GM12891 (cell line): ENCODE measurements around the gene RNF208.

Experiments used
- DNase-seq: peaks from one replicate; pipeline ENCODE4 v3.0.0; 2011; ENCODE audit warnings: low spot score; ENCODE audit not compliant: insufficient read length
- FAIRE-seq: peaks from 2 replicates; lab custom pipeline; 2011; peaks lifted over from hg19 to GRCh38; lab: Jason Lieb, UNC
- PAX5 ChIP-seq: IDR thresholded peaks from 2 replicates; pipeline ENCODE4 v1.6.1; 2011; ENCODE audit warnings: low read length, moderate library complexity, mild to moderate bottlenecking; ENCODE audit not compliant: insufficient read depth, severe bottlenecking
- POLR2A ChIP-seq: IDR thresholded peaks from 2 replicates; pipeline ENCODE4 v1.6.1; 2011; ENCODE audit warnings: low read depth, low read length, control low read depth
- POLR2AphosphoS5 ChIP-seq: IDR thresholded peaks from 2 replicates; pipeline ENCODE4 v1.6.1; 2011; ENCODE audit warnings: low read depth, low read length, control low read depth
- POU2F2 ChIP-seq: IDR thresholded peaks from 2 replicates; pipeline ENCODE4 v1.6.1; 2011; ENCODE audit warnings: low read depth, mild to moderate bottlenecking, control low read depth, low read length, moderate library complexity
- SPI1 ChIP-seq: IDR thresholded peaks from 2 replicates; pipeline ENCODE4 v1.6.1; 2011; ENCODE audit warnings: low read depth, low read length, control low read depth
- TAF1 ChIP-seq: IDR thresholded peaks from 2 replicates; pipeline ENCODE4 v1.6.1; 2011; ENCODE audit warnings: low read depth, low read length, control low read depth

Gene RNF208

DNA sequence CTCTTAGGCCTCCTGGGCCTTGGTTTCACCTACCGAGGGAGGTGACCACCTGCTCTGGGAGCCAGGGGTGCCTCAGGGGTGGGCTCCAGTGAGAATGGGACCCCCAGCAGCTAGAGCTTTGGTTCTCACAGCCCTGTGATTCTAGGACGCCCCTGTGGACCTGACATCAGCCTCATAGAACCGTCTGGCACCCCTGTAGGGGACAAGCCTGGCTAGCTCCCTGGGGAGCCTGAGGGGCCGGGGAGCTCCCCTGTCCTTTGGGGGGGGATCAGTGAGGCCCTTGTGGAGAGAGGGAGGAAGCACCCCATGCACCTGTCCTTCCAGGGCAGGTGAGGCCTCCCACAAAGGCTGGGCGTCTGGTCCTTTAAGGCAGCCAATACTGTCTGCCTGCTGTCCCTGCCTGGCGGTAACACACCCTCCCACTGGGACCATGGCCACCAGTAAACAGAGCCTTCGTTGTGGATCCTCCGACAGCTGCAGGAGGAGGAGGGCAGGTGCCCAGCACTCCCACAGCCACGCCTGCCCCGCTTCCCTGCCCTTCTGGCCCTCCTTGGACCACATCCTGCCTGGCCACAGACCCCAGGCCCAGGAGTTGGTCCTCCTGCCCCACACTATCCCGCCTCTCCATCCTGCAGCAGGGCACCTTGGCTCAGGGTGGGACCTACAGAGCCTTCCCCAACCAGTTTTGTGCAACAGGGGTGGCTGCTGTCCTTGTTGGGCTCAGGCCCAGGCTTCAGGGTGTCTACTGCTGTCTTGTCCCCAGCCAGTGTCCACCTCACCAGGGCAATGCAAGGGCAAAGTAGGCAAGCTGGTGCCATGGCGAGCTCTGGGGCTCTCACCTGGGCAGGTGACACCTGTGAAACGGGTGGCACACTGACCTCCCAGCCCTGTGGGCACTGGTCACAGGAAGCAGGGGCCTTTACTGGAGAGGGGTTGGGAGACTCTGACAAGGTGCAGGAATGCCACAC lies 16.0 kb upstream of the RNF208 start:
- DNase-seq (no peak), FAIRE-seq (no peak)
- no peak for TF ChIP-seq POU2F2

DNA sequence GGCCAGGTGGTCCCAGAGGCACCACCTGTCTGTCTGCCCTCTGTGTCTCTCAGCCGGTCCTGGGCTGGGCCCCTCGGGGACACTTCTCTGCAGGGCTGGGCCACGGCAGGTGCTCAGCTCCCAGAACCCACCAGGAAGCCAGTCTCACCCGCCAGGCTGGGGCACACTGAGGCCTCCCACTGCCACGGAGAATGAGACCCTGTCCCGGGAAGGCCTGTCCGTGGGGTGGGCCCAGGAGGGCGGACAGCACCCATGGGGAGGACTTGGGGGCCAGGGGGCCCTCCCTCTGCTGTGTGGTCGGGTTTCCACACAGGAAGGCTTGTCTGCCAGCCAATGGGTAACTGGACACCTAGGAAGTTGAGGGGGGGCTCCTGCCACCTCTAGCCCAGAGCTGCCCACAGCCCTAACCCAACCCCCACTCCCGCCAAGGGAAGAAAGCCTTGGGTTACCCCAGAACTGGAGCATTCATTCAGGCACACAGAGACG lies 14.9 kb upstream of the RNF208 start:
- TF ChIP-seq PAX5 (no peak), POLR2AphosphoS5 (no peak), SPI1 (no peak), POLR2A (no peak), TAF1 (no peak), POU2F2 (no peak)
- FAIRE-seq (peak; percentile 57), DNase-seq (no peak)

DNA sequence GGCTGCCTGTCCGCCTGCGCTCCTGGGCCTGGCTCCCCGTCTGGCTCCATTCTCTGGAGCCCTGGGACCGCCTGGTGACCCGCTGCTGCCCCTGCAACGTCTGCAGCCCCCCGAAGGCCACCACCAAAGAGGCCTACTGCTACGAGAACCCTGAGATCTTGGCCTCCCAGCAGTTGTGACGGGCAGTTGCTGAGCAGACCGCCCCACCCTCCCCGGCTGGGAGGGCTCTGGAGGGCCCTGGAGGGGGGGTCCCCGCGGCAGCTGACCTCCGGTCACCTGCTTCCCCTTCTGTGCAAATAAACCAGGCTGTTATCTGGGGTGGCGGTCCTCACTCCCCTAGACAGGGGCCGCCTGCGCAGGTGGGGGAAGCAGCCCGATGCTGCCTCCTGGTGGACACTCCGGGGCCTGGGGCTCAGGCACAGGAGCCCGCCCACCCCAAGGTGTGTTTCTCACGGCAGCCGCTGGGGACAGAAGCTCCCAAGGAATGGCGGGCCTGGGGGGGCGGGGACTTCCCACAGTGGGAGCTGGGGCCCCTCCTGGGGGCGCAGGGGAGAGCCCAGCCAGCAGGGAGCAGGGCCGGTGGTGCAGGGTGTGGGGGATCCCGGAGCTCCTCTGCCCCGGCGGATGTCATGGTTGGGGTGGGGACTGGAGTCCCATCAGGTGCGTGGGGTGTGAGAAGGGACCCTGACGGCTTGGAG lies 14.3 kb upstream of the RNF208 start:
- TF ChIP-seq TAF1 (no peak), POLR2AphosphoS5 (no peak), SPI1 (no peak), POU2F2 (no peak), PAX5 (no peak), POLR2A (no peak)
- FAIRE-seq (peak; percentile 95), DNase-seq (peak; percentile 99)

DNA sequence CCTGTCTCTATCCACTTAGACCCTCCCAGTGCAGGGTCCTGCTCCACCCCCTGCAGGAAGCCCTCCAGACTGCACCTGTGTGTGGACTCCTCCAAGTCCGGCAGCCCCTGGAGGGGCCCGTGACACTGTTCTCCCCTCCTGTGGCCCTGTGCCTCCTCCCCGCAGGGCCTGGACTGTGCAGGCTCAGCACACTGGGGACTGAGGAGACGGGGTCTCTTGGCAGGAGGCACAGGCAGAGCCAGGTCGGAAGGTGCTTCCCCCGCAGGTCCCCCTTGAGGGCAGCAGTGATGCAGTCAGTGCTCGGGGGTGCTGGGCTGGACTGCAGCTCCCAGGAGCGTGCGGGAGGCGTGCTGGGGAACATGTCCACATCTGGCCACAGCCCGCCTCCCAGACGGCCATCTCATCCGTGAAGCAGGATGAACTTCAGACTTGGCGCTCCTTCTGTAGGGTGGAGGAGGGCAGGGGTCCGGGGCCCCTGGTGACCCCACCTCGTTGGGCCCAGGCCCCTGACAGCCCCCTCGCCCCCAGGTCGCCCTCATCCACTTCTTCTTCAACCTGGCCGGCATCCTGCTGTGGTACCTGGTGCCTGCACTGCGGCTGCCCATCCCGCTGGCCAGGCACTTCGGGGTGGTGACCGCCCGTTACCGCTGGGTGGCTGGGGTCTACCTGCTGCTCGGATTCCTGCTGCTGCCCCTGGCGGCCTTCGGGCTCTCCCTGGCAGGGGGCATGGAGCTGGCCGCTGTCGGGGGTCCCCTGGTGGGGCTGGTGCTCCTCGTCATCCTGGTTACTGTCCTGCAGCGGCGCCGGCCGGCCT lies 13.6 kb upstream of the RNF208 start:
- peak; percentile 31 for FAIRE-seq
- DNase-seq: no peak
- TF ChIP-seq POLR2AphosphoS5 (no peak), PAX5 (no peak), TAF1 (no peak), POU2F2 (no peak), SPI1 (no peak), POLR2A (no peak)

DNA sequence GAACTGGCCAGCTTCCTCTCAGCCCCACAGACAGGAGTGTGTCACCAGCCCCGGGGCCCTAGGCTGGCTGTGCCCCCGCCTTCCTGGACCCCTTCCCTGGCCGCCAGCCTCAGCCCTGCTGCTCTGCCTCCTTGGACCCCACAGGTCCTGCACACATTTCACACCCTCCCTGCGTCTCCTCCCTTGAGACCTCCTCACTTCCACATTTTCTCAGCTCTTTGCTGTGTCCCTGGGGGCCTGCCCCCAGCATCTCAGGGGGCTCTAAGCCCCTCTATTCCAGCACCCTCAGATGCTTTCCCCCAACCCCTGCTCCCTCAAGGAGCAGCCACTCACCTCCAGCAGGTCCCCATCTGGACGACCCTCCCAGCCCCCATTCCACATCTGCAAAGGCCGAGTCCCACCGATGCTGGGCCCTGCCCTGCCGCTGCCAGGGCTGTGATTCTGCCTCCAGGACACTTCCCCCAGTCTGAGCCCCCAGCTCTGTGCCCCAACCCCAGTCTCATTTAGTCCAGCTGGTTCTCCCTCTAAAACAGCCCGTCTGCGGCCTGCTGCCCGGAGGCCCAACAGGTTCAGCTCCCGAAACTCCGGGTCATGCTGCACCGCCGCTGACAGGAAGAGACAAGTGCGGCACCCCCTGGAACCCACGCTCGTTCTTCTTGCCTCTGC lies 12.9 kb upstream of the RNF208 start:
- no peak for DNase-seq
- no peak for FAIRE-seq
- TF ChIP-seq POLR2AphosphoS5: no peak
- no peak for TF ChIP-seq POLR2A
- TF ChIP-seq SPI1: 0 out of 2 replicates have a peak, but pooled peaks have one; percentile 18
- no peak for TF ChIP-seq POU2F2
- no peak for TF ChIP-seq PAX5
- TF ChIP-seq TAF1: no peak

DNA sequence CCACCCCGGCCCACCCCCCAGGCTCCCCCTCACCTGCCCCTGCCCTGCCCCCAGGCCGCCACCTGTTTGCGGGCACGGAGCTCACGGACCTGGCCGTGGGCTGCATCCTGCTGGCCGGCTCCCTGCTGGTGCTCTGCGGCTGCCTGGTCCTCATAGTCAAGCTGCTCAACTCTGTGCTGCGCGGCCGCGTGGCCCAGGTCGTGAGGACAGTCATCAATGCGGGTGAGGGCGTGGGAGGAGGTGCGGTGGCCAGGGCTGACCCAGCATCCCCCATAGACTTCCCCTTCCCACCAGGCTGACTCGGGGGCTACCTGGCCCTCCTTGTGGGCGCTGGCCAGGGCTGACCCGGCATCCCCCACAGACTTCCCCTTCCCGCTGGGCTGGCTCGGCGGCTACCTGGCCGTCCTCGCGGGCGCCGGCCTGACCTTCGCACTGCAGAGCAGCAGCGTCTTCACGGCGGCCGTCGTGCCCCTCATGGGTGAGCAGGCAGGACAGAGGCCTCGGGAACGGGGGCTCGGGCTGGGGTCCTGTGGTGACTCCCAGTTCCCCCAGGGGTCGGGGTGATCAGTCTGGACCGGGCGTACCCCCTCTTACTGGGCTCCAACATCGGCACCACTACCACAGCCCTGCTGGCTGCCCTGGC lies 12.1 kb upstream of the RNF208 start:
- no peak for TF ChIP-seq POU2F2
- TF ChIP-seq TAF1: no peak
- no peak for TF ChIP-seq POLR2A
- no peak for TF ChIP-seq PAX5
- no peak for TF ChIP-seq POLR2AphosphoS5
- no peak for TF ChIP-seq SPI1
- FAIRE-seq (no peak), DNase-seq (no peak)

DNA sequence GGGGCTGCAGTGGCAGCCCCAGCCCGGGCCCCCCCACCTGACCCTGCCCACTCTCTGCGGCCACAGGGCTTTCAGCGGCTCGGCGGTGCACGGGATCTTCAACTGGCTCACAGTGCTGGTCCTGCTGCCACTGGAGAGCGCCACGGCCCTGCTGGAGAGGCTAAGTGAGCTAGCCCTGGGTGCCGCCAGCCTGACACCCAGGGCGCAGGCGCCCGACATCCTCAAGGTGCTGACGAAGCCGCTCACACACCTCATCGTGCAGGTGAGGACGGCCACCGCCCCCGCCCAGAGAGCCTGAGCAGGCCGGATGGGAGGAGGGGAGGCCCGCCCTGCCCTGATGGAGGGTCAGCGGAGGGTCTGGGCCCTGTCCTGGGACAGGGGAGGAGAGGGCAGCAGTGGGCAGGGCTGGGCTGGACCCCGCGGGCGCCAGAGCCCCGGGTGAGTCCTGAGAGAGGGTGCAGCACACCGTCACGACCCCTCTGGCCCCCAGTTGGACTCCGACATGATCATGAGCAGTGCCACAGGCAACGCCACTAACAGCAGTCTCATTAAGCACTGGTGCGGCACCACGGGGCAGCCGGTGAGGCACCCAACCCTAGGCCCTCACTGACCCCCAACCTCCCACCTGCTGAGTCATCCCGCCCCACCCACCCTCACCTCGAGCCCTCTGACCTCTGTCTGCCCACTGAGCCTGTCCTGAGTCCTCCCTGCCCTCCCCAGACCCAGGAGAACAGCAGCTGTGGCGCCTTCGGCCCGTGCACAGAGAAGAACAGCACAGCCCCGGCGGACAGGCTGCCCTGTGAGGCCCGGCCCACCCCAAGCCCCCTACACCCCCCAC lies 11.3 kb upstream of the RNF208 start:
- DNase-seq: no peak
- no peak for FAIRE-seq
- TF ChIP-seq POLR2A (no peak), TAF1 (no peak), SPI1 (no peak), POLR2AphosphoS5 (no peak), POU2F2 (no peak), PAX5 (no peak)

DNA sequence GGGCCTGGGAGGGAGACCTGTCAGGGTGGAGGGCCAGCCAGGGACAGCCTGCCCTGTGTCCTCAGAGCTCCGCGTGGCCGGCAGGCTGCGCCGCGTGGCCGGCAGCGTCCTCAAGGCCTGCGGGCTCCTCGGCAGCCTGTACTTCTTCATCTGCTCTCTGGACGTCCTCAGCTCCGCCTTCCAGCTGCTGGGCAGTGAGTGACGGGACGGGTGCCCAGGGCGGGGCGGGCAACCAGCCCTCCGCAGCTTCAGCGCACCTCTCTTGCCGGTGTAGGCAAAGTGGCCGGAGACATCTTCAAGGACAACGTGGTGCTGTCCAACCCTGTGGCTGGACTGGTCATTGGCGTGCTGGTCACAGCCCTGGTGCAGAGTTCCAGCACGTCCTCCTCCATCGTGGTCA lies 10.5 kb upstream of the RNF208 start:
- TF ChIP-seq PAX5 (no peak), SPI1 (no peak), POLR2A (no peak)
- DNase-seq (no peak), FAIRE-seq (no peak)
